ENCODE results near the gene PIAS2. TPM values are rescaled to one million over a fixed set of nuclear protein-coding genes. Genes with fewer than 3 reads are reported as not detected.

PIAS2 gene
- polyA plus RNA-seq, 1 donor (not counting 4 experiments of a cell fraction or from before 2014, with no cell fraction given): 11.4 TPM

DNA sequence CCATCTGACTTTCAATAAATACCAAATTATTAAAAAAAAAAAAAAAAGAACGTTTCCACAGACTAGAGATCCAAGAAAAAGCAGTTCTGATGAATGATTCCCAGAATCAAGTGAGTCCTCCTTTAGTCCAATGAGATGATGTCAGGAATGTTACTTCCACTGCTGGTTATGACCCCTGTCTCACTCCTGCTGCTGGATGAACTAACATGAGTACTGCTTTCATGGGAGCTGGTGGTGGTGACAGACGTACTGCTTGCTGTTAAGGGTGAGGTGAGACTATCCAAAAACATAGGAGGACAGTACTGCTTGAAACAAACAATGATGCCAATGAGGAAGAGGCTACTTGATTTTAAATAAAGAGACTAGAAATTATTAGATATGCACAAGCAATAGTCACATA is 105.0 kb downstream of the PIAS2 start:
- Histone ChIP-seq H3K27me3 (ENCODE audit: control insufficient read depth, extremely low read depth, insufficient read depth, low read length) (no peaks in the 10 kb centered on the region), H3K9ac (ENCODE audit: control insufficient read depth, extremely low read depth, insufficient read depth, low read length) (no peak overlapping the region), H3K79me2 (ENCODE audit: control insufficient read depth, insufficient read depth, low read length) (no peaks in the 10 kb centered on the region), H3K9me3 (ENCODE audit: control insufficient read depth, low read depth, low read length) (no peaks in the 10 kb centered on the region), H4K20me1 (ENCODE audit: control insufficient read depth, extremely low read depth, insufficient read depth, low read length) (no peaks in the 10 kb centered on the region), H3K9me1 (ENCODE audit: control insufficient read depth, extremely low read depth, insufficient read depth, low read length) (no peaks in the 10 kb centered on the region), H3K4me3 (ENCODE audit: control insufficient read depth in 2 of 3, extremely low read depth in 1 of 3, insufficient read depth in 2 of 3, low read depth in 1 of 3, low read length in 3 of 3) (no peak overlapping the region), H3K27ac (ENCODE audit: control insufficient read depth, insufficient read depth, low read length) (no peak overlapping the region), H3K4me2 (ENCODE audit: control insufficient read depth, extremely low read depth, insufficient read depth, low read depth, low read length) (no peak overlapping the region), H3K4me1 (ENCODE audit: control insufficient read depth, extremely low read depth, insufficient read depth, low read length) (no peaks in the 10 kb centered on the region), H2AFZ (ENCODE audit: control insufficient read depth, low read length) (no peak overlapping the region), H3K36me3 (ENCODE audit: control insufficient read depth in 2 of 2, extremely low read depth in 1 of 2, insufficient read depth in 2 of 2, low read length in 2 of 2) (no peaks in the 10 kb centered on the region)
- no peak for FAIRE-seq
- dilution Hi-C loops (cut with MboI; ENCODE audit: extremely low pct_ligation_motif_present, low sequenced_read_pairs): no loop called here
- TF ChIP-seq, protein P1, sequence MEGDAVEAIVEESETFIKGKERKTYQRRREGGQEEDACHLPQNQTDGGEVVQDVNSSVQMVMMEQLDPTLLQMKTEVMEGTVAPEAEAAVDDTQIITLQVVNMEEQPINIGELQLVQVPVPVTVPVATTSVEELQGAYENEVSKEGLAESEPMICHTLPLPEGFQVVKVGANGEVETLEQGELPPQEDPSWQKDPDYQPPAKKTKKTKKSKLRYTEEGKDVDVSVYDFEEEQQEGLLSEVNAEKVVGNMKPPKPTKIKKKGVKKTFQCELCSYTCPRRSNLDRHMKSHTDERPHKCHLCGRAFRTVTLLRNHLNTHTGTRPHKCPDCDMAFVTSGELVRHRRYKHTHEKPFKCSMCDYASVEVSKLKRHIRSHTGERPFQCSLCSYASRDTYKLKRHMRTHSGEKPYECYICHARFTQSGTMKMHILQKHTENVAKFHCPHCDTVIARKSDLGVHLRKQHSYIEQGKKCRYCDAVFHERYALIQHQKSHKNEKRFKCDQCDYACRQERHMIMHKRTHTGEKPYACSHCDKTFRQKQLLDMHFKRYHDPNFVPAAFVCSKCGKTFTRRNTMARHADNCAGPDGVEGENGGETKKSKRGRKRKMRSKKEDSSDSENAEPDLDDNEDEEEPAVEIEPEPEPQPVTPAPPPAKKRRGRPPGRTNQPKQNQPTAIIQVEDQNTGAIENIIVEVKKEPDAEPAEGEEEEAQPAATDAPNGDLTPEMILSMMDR (optimal IDR thresholded peaks at IDR 0.05 in 1 of 3, IDR thresholded peaks at IDR 0.05 in 1 of 3, conservative IDR thresholded peaks at IDR 0.05 in 1 of 3; ENCODE audit: extremely low read depth in 1 of 3, insufficient read depth in 2 of 3, low read length in 3 of 3): no peak
- TF ChIP-seq EZH2 (IDR thresholded peaks at IDR 0.05; ENCODE audit: low read length): no peak
- no peak for DNase-seq (ENCODE audit: low read depth, low spot score)

DNA sequence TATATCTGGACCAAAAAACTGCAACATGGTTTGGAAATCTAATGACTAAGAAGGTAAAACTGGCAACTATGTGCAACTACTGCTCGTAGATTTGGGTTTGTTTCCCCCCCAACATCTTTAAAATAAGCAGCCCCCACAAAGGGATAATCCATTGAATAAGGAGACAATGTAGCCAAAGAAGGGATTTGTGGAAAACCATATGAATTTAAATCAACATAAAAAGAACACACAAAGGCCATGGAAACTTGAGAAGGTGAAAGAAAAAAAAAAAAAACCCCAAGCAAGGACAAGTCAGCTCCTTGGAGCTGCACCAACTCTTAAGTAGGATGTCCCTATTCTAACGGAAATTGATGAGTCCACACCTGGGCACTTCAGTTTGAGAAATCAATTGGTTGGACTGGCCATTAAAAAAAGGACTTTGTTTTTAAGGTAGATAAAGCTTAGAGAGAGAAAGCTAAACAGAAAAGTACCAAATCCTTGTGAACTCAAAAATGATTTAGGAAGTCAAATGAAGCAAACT is 106.8 kb downstream of the PIAS2 start:
- H3K4me2 ChIP-seq (ENCODE audit: control insufficient read depth, extremely low read depth, insufficient read depth, low read depth, low read length): no peak overlapping the region
- H3K27ac ChIP-seq (ENCODE audit: control insufficient read depth, insufficient read depth, low read length): no peak overlapping the region
- H3K9me3 ChIP-seq (ENCODE audit: control insufficient read depth, low read depth, low read length): no peaks in the 10 kb centered on the region
- H4K20me1 ChIP-seq (ENCODE audit: control insufficient read depth, extremely low read depth, insufficient read depth, low read length): no peaks in the 10 kb centered on the region
- H3K36me3 ChIP-seq (ENCODE audit: control insufficient read depth in 2 of 2, extremely low read depth in 1 of 2, insufficient read depth in 2 of 2, low read length in 2 of 2): no peaks in the 10 kb centered on the region
- H3K27me3 ChIP-seq (ENCODE audit: control insufficient read depth, extremely low read depth, insufficient read depth, low read length): no peaks in the 10 kb centered on the region
- no peak for TF ChIP-seq EZH2 (IDR thresholded peaks at IDR 0.05; ENCODE audit: low read length)
- TF ChIP-seq, protein P1 (optimal IDR thresholded peaks at IDR 0.05 in 1 of 3, IDR thresholded peaks at IDR 0.05 in 1 of 3, conservative IDR thresholded peaks at IDR 0.05 in 1 of 3; ENCODE audit: extremely low read depth in 1 of 3, insufficient read depth in 2 of 3, low read length in 3 of 3): no peak
- H3K9me1 ChIP-seq (ENCODE audit: control insufficient read depth, extremely low read depth, insufficient read depth, low read length): no peaks in the 10 kb centered on the region
- H3K9ac ChIP-seq (ENCODE audit: control insufficient read depth, extremely low read depth, insufficient read depth, low read length): no peak overlapping the region
- H3K4me3 ChIP-seq (ENCODE audit: control insufficient read depth in 2 of 3, extremely low read depth in 1 of 3, insufficient read depth in 2 of 3, low read depth in 1 of 3, low read length in 3 of 3): no peak overlapping the region
- FAIRE-seq: no peak
- no peaks in the 10 kb centered on the region for H3K79me2 ChIP-seq (ENCODE audit: control insufficient read depth, insufficient read depth, low read length)
- DNase-seq (ENCODE audit: low read depth, low spot score): no peak
- no peaks in the 10 kb centered on the region for H3K4me1 ChIP-seq (ENCODE audit: control insufficient read depth, extremely low read depth, insufficient read depth, low read length)
- dilution Hi-C loops (cut with MboI; ENCODE audit: extremely low pct_ligation_motif_present, low sequenced_read_pairs): no loop called here
- H2AFZ ChIP-seq (ENCODE audit: control insufficient read depth, low read length): no peak overlapping the region

All from keratinocyte (primary cell).